WI38 (cell line): ENCODE results near the gene CXCL14.

ENCODE experiments used
- H3K4me3 ChIP-seq: 2 replicates; pipeline ENCODE4 v1.5.1; 2011; ENCODE audit warnings: low read depth, mild to moderate bottlenecking, control low read depth, low read length
- TF ChIP-seq, protein P1 (sequence below): IDR thresholded peaks from 2 replicates; pipeline ENCODE4 v1.5.1; 2012; ENCODE audit warnings: low read depth, mild to moderate bottlenecking, control low read depth, low read length

The CXCL14 gene

GRCh38 chr5:135551593-135552447 is 27.0 kb downstream of the CXCL14 start:
- H3K4me3 ChIP-seq, result no peak overlapping the region
- TF ChIP-seq, protein P1, sequence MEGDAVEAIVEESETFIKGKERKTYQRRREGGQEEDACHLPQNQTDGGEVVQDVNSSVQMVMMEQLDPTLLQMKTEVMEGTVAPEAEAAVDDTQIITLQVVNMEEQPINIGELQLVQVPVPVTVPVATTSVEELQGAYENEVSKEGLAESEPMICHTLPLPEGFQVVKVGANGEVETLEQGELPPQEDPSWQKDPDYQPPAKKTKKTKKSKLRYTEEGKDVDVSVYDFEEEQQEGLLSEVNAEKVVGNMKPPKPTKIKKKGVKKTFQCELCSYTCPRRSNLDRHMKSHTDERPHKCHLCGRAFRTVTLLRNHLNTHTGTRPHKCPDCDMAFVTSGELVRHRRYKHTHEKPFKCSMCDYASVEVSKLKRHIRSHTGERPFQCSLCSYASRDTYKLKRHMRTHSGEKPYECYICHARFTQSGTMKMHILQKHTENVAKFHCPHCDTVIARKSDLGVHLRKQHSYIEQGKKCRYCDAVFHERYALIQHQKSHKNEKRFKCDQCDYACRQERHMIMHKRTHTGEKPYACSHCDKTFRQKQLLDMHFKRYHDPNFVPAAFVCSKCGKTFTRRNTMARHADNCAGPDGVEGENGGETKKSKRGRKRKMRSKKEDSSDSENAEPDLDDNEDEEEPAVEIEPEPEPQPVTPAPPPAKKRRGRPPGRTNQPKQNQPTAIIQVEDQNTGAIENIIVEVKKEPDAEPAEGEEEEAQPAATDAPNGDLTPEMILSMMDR, result peak; percentile 65

DNA sequence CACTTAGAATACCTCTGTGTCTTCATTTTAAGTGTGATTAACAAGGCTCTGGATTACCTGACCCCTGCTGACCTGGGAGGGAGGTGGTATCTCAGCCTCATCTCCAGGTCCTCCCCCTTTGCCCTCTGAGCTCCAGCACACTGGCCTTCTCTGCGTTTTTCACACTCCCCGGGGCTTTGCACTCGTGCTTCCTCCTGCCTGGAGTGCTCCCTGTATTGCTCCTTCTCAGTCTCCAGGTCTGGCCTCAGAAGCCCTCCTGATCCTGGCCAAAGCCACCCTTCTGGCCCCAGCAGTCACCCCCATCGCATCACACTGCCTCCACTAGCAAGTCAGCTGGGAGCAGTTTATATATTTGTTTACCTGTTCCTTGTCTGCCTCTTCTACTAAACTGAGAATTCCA is 29.4 kb downstream of the CXCL14 start:
- TF ChIP-seq, protein P1, result no peak
- no peak overlapping the region for H3K4me3 ChIP-seq

DNA sequence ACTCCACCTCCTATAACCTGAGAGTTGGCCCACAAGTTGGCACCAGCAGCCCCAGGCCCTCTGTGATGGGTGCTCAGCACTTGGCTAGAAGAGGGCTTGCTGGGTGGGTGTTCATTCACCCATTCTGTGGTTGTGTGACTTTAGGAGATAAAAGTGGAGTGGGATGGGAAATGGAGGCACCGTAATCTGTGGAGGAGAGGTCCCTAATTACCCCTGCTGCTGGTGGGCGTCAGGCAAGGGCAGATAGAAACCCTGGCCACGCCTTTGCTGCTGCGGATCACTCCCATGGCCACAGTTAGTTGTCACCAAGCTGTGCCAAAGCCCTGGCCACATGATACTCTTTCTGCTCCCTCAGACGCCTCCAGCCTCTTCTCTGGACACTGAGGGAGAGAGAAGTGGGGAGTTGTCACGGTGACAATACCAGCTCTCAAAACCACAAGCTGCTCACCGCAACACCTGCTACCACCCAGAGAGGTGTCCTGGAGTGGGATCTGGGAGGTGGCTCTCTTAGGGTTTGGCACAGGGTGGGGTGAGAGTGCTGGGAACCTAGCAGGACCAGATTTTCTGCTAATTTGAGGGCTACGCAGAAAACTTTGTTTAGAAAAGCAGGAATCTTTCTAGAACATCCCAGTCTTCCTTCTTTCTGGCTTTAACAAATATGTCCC is 31.1 kb downstream of the CXCL14 start:
- TF ChIP-seq, protein P1, result no peak
- no peak overlapping the region for H3K4me3 ChIP-seq

DNA sequence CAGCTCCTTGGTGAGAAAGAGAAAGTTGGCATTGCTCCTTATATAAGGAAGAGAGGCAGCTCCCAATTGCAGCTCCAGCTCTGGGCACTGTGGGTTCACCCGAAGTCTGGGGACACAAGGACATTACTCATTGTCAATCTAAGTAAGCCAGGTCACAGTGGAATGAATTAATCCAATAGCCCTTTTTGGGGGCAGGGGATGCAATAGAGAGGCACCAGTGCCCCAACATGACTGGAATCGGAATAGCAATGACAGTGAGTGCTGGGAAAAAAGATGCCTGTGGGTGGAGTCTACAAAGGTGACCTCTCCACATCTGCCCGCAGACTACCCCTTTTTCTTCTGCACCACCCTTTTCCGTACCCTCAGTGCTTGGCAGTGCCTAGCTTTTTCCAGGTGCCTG is 31.9 kb downstream of the CXCL14 start:
- TF ChIP-seq, protein P1, result no peak
- no peak overlapping the region for H3K4me3 ChIP-seq

GRCh38 chr5:135546101-135546500 is 32.7 kb downstream of the CXCL14 start:
- no peak overlapping the region for H3K4me3 ChIP-seq
- TF ChIP-seq, protein P1, result no peak

- TF ChIP-seq, protein P1, result no peak
- no peak overlapping the region for H3K4me3 ChIP-seq
These were observed 33.7 kb downstream of the CXCL14 start for GRCh38 chr5:135545099-135545498.
